T1000 (cell line): ENCODE data around the gene CMIP.

Experiments
- DNase-seq: peaks from one replicate; lab custom pipeline; 2025; ENCODE audit warnings: mixed read lengths; lab: John Stamatoyannopoulos, UW

Gene CMIP

GRCh38 chr16:81607805-81608522 is 163.4 kb downstream of the CMIP start:
- DNase-seq, result no peak

GRCh38 chr16:81608523-81609209 is 164.1 kb downstream of the CMIP start:
- no peak for DNase-seq

GRCh38 chr16:81609323-81609892 is 164.8 kb downstream of the CMIP start:
- no peak for DNase-seq

- DNase-seq, result no peak
Observed at GRCh38 chr16:81610144-81610842, 165.7 kb downstream of the CMIP start.

GRCh38 chr16:81610936-81611335 is 166.3 kb downstream of the CMIP start:
- no peak for DNase-seq

- no peak for DNase-seq
Observed at GRCh38 chr16:81611721-81612120, 167.1 kb downstream of the CMIP start.

- no peak for DNase-seq
Observed at GRCh38 chr16:81612351-81613163, 167.9 kb downstream of the CMIP start.

GRCh38 chr16:81614171-81614570 is 169.6 kb downstream of the CMIP start:
- DNase-seq, result no peak

- DNase-seq, result no peak
Observed at GRCh38 chr16:81614654-81615359, 170.2 kb downstream of the CMIP start.

GRCh38 chr16:81615411-81615810 is 170.8 kb downstream of the CMIP start:
- DNase-seq, result no peak

- no peak for DNase-seq
Observed at GRCh38 chr16:81615833-81616232, 171.2 kb downstream of the CMIP start.

GRCh38 chr16:81616321-81617020 is 171.9 kb downstream of the CMIP start:
- DNase-seq, result no peak

GRCh38 chr16:81617021-81617346 is 172.4 kb downstream of the CMIP start:
- DNase-seq, result no peak

GRCh38 chr16:81618187-81618586 is 173.6 kb downstream of the CMIP start:
- no peak for DNase-seq

- no peak for DNase-seq
Observed at GRCh38 chr16:81618661-81619060, 174.1 kb downstream of the CMIP start.

GRCh38 chr16:81620029-81620428 is 175.4 kb downstream of the CMIP start:
- no peak for DNase-seq

- no peak for DNase-seq
Observed at GRCh38 chr16:81620796-81621195, 176.2 kb downstream of the CMIP start.

GRCh38 chr16:81621496-81621895 is 176.9 kb downstream of the CMIP start:
- DNase-seq, result no peak

- DNase-seq, result no peak
Observed at GRCh38 chr16:81623365-81624102, 178.9 kb downstream of the CMIP start.

GRCh38 chr16:81624403-81624759 is 179.8 kb downstream of the CMIP start:
- DNase-seq, result no peak
